ENCODE measurements around the gene MICALL1.
"Not testable (repeated sequence)": the region's sequence is repeated elsewhere in the genome, so short reads cannot be mapped to it uniquely, and the experiment has no call there.

Gene MICALL1

GRCh38 chr22:37954686-37955085 lies 48.6 kb downstream of the MICALL1 start:
- peak overlapping the region; percentile 96 for H3K9ac ChIP-seq (ENCODE audit: low read depth, low read length)
- peaks cover 29% of the 10 kb centered on the region for H3K36me3 ChIP-seq (ENCODE audit: insufficient read depth, low read length)
- H3K9me3 ChIP-seq (replicated peaks; ENCODE audit: low read length), result no peaks in the 10 kb centered on the region
- peak overlapping the region; percentile 97 for H3K4me3 ChIP-seq (ENCODE audit: low read length)
- peaks cover 15% of the 10 kb centered on the region for H3K4me1 ChIP-seq (ENCODE audit: control insufficient read depth, insufficient read depth, low read length)
- no peaks in the 10 kb centered on the region for H3K27me3 ChIP-seq (ENCODE audit: control insufficient read depth, insufficient read depth, low read length)
- H3K4me2 ChIP-seq (ENCODE audit: low read length), result peak overlapping the region; percentile 99

GRCh38 chr22:37955825-37956397 lies 49.8 kb downstream of the MICALL1 start:
- peaks cover 32% of the 10 kb centered on the region for H3K36me3 ChIP-seq (ENCODE audit: insufficient read depth, low read length)
- peaks cover 15% of the 10 kb centered on the region for H3K4me1 ChIP-seq (ENCODE audit: control insufficient read depth, insufficient read depth, low read length)
- not testable (repeated sequence) for H3K4me3 ChIP-seq (ENCODE audit: low read length); H3K9ac ChIP-seq (ENCODE audit: low read depth, low read length); H3K9me3 ChIP-seq (replicated peaks; ENCODE audit: low read length); H3K4me2 ChIP-seq (ENCODE audit: low read length); H3K27me3 ChIP-seq (ENCODE audit: control insufficient read depth, insufficient read depth, low read length)

GRCh38 chr22:37957232-37957631 lies 51.1 kb downstream of the MICALL1 start:
- H3K36me3 ChIP-seq (ENCODE audit: insufficient read depth, low read length), result peaks cover 45% of the 10 kb centered on the region
- no peak overlapping the region for H3K4me2 ChIP-seq (ENCODE audit: low read length)
- H3K4me1 ChIP-seq (ENCODE audit: control insufficient read depth, insufficient read depth, low read length), result peaks cover 15% of the 10 kb centered on the region
- H3K9ac ChIP-seq (ENCODE audit: low read depth, low read length), result no peak overlapping the region
- H3K9me3 ChIP-seq (replicated peaks; ENCODE audit: low read length), result no peaks in the 10 kb centered on the region
- no peaks in the 10 kb centered on the region for H3K27me3 ChIP-seq (ENCODE audit: control insufficient read depth, insufficient read depth, low read length)
- no peak overlapping the region for H3K4me3 ChIP-seq (ENCODE audit: low read length)

GRCh38 chr22:37959231-37959825 lies 53.2 kb downstream of the MICALL1 start:
- Histone ChIP-seq H3K4me2 (ENCODE audit: low read length) (no peak overlapping the region), H3K4me1 (ENCODE audit: control insufficient read depth, insufficient read depth, low read length) (peaks cover 7% of the 10 kb centered on the region), H3K9me3 (replicated peaks; ENCODE audit: low read length) (no peaks in the 10 kb centered on the region), H3K4me3 (ENCODE audit: low read length) (no peak overlapping the region), H3K36me3 (ENCODE audit: insufficient read depth, low read length) (peaks cover 47% of the 10 kb centered on the region), H3K27me3 (ENCODE audit: control insufficient read depth, insufficient read depth, low read length) (no peaks in the 10 kb centered on the region), H3K9ac (ENCODE audit: low read depth, low read length) (no peak overlapping the region)

- H3K36me3 ChIP-seq (ENCODE audit: insufficient read depth, low read length), result peaks cover 49% of the 10 kb centered on the region
Measured at GRCh38 chr22:37961062-37961461, 55.0 kb downstream of the MICALL1 start.

GRCh38 chr22:37965940-37966664 lies 60.0 kb downstream of the MICALL1 start:
- no peaks in the 10 kb centered on the region for H3K9me3 ChIP-seq (replicated peaks; ENCODE audit: low read length)
- H3K4me1 ChIP-seq (ENCODE audit: control insufficient read depth, insufficient read depth, low read length), result peaks cover 5% of the 10 kb centered on the region
- no peaks in the 10 kb centered on the region for H3K27me3 ChIP-seq (ENCODE audit: control insufficient read depth, insufficient read depth, low read length)
- no peak overlapping the region for H3K9ac ChIP-seq (ENCODE audit: low read depth, low read length)
- peaks cover 43% of the 10 kb centered on the region for H3K36me3 ChIP-seq (ENCODE audit: insufficient read depth, low read length)
- no peak overlapping the region for H3K4me3 ChIP-seq (ENCODE audit: low read length)
- H3K4me2 ChIP-seq (ENCODE audit: low read length), result no peak overlapping the region

More at GRCh38 chr22:37961062-37961461, 55.0 kb downstream of the MICALL1 start:
- Histone ChIP-seq H3K9ac (ENCODE audit: low read depth, low read length) (no peak overlapping the region), H3K27me3 (ENCODE audit: control insufficient read depth, insufficient read depth, low read length) (no peaks in the 10 kb centered on the region), H3K4me3 (ENCODE audit: low read length) (no peak overlapping the region), H3K9me3 (replicated peaks; ENCODE audit: low read length) (no peaks in the 10 kb centered on the region), H3K4me2 (ENCODE audit: low read length) (no peak overlapping the region), H3K4me1 (ENCODE audit: control insufficient read depth, insufficient read depth, low read length) (peaks cover 4% of the 10 kb centered on the region)

GRCh38 chr22:37967147-37967546 lies 61.0 kb downstream of the MICALL1 start:
- H3K4me3 ChIP-seq (ENCODE audit: low read length), result no peak overlapping the region
- H3K9ac ChIP-seq (ENCODE audit: low read depth, low read length), result no peak overlapping the region
- peaks cover 5% of the 10 kb centered on the region for H3K4me1 ChIP-seq (ENCODE audit: control insufficient read depth, insufficient read depth, low read length)
- no peaks in the 10 kb centered on the region for H3K27me3 ChIP-seq (ENCODE audit: control insufficient read depth, insufficient read depth, low read length)
- no peaks in the 10 kb centered on the region for H3K9me3 ChIP-seq (replicated peaks; ENCODE audit: low read length)
- H3K4me2 ChIP-seq (ENCODE audit: low read length), result no peak overlapping the region
- peaks cover 32% of the 10 kb centered on the region for H3K36me3 ChIP-seq (ENCODE audit: insufficient read depth, low read length)

GRCh38 chr22:37967637-37968451 lies 61.7 kb downstream of the MICALL1 start:
- H3K4me1 ChIP-seq (ENCODE audit: control insufficient read depth, insufficient read depth, low read length), result peaks cover 5% of the 10 kb centered on the region
- no peaks in the 10 kb centered on the region for H3K9me3 ChIP-seq (replicated peaks; ENCODE audit: low read length)
- no peaks in the 10 kb centered on the region for H3K27me3 ChIP-seq (ENCODE audit: control insufficient read depth, insufficient read depth, low read length)
- no peak overlapping the region for H3K9ac ChIP-seq (ENCODE audit: low read depth, low read length)
- no peak overlapping the region for H3K4me3 ChIP-seq (ENCODE audit: low read length)
- no peak overlapping the region for H3K4me2 ChIP-seq (ENCODE audit: low read length)
- peaks cover 30% of the 10 kb centered on the region for H3K36me3 ChIP-seq (ENCODE audit: insufficient read depth, low read length)

GRCh38 chr22:37968452-37969251 lies 62.6 kb downstream of the MICALL1 start:
- Histone ChIP-seq H3K27me3 (ENCODE audit: control insufficient read depth, insufficient read depth, low read length) (no peaks in the 10 kb centered on the region), H3K9ac (ENCODE audit: low read depth, low read length) (no peak overlapping the region), H3K4me2 (ENCODE audit: low read length) (no peak overlapping the region), H3K9me3 (replicated peaks; ENCODE audit: low read length) (no peaks in the 10 kb centered on the region), H3K4me3 (ENCODE audit: low read length) (no peak overlapping the region), H3K4me1 (ENCODE audit: control insufficient read depth, insufficient read depth, low read length) (peaks cover 5% of the 10 kb centered on the region), H3K36me3 (ENCODE audit: insufficient read depth, low read length) (peaks cover 30% of the 10 kb centered on the region)

GRCh38 chr22:37970864-37971263 lies 64.8 kb downstream of the MICALL1 start:
- Histone ChIP-seq H3K4me3 (ENCODE audit: low read length) (no peak overlapping the region), H3K9ac (ENCODE audit: low read depth, low read length) (no peak overlapping the region), H3K36me3 (ENCODE audit: insufficient read depth, low read length) (peaks cover 30% of the 10 kb centered on the region), H3K27me3 (ENCODE audit: control insufficient read depth, insufficient read depth, low read length) (no peaks in the 10 kb centered on the region), H3K9me3 (replicated peaks; ENCODE audit: low read length) (no peaks in the 10 kb centered on the region), H3K4me1 (ENCODE audit: control insufficient read depth, insufficient read depth, low read length) (peaks cover 3% of the 10 kb centered on the region), H3K4me2 (ENCODE audit: low read length) (no peak overlapping the region)
